Activated T-cell treated with anti-CD3 and anti-CD28 coated beads, Interleukin-2, amount 50 U/mL, for 4 hours (primary cell): Measurements from ENCODE around the gene MARK4. TPM values are rescaled to one million over a fixed set of nuclear protein-coding genes. Genes with fewer than 3 reads are reported as not detected.

Experiments used
- ATAC-seq, 2 donors: fragments of 200-7000 bp; cut with Tn5 transposase; one replicate each; pipeline ENCODE4 v1.10.0; 2021
- DNase-seq: peaks from one replicate; pipeline ENCODE4 v3.0.0-alpha.2; 2020
- H3K27me3 Mint-ChIP-seq: one replicate; pipeline ENCODE4 v1.8.0; 2021; ENCODE audit warnings: low read depth, mixed read lengths
- H3K36me3 Mint-ChIP-seq: one replicate; pipeline ENCODE4 v1.8.0; 2022; ENCODE audit warnings: mixed read lengths; ENCODE audit not compliant: insufficient read depth
- H3K4me1 Mint-ChIP-seq: one replicate; pipeline ENCODE4 v1.8.0; 2021; ENCODE audit warnings: low read depth, mixed read lengths
- H3K4me3 Mint-ChIP-seq: one replicate; pipeline ENCODE4 v1.8.0; 2021; ENCODE audit warnings: mild to moderate bottlenecking, moderate library complexity, mixed read lengths
- H3K9me3 Mint-ChIP-seq: one replicate; pipeline ENCODE4 v1.8.0; 2021; ENCODE audit warnings: mixed read lengths
- total RNA-seq, 3 donors: library from RNA; stranded (reverse); gene quantifications; one replicate each; pipeline ENCODE4 v1.2.1, GENCODE V29; 2021

MARK4 gene
- total RNA-seq, 3 donors from 2014 or later, result 14.6 to 18.3 (median 15.9) TPM

GRCh38 chr19:45273521-45273855, 22.4 kb downstream of the MARK4 start:
- H3K36me3 Mint-ChIP-seq, result peaks cover 22% of the 10 kb centered on the region
- DNase-seq (no peak), ATAC-seq (no peak)
- no peaks in the 10 kb centered on the region for H3K27me3 Mint-ChIP-seq
- H3K4me3 Mint-ChIP-seq, result no peak overlapping the region
- no peaks in the 10 kb centered on the region for H3K9me3 Mint-ChIP-seq
- no peaks in the 10 kb centered on the region for H3K4me1 Mint-ChIP-seq

GRCh38 chr19:45275370-45275971, 24.4 kb downstream of the MARK4 start:
- no peak overlapping the region for H3K4me3 Mint-ChIP-seq
- H3K36me3 Mint-ChIP-seq, result peaks cover 22% of the 10 kb centered on the region
- no peaks in the 10 kb centered on the region for H3K9me3 Mint-ChIP-seq
- no peaks in the 10 kb centered on the region for H3K4me1 Mint-ChIP-seq
- ATAC-seq, result no peak
- DNase-seq, result no peak
- H3K27me3 Mint-ChIP-seq, result no peaks in the 10 kb centered on the region

GRCh38 chr19:45276284-45276687, 25.2 kb downstream of the MARK4 start:
- Mint-ChIP-seq H3K4me1 (no peaks in the 10 kb centered on the region), H3K27me3 (no peaks in the 10 kb centered on the region), H3K36me3 (peaks cover 25% of the 10 kb centered on the region), H3K4me3 (no peak overlapping the region), H3K9me3 (no peaks in the 10 kb centered on the region)
- DNase-seq, result no peak
- ATAC-seq, result no peak

- no peaks in the 10 kb centered on the region for H3K9me3 Mint-ChIP-seq
- no peak overlapping the region for H3K4me3 Mint-ChIP-seq
- peaks cover 21% of the 10 kb centered on the region for H3K36me3 Mint-ChIP-seq
- no peaks in the 10 kb centered on the region for H3K27me3 Mint-ChIP-seq
- ATAC-seq (no peak), DNase-seq (no peak)
- H3K4me1 Mint-ChIP-seq, result no peaks in the 10 kb centered on the region
These were observed 27.0 kb downstream of the MARK4 start for GRCh38 chr19:45278087-45278486.

GRCh38 chr19:45279587-45280192, 28.6 kb downstream of the MARK4 start:
- ATAC-seq (no peak), DNase-seq (no peak)
- peaks cover 3% of the 10 kb centered on the region for H3K9me3 Mint-ChIP-seq
- no peaks in the 10 kb centered on the region for H3K27me3 Mint-ChIP-seq
- no peak overlapping the region for H3K4me3 Mint-ChIP-seq
- H3K4me1 Mint-ChIP-seq, result no peaks in the 10 kb centered on the region
- peaks cover 23% of the 10 kb centered on the region for H3K36me3 Mint-ChIP-seq

- Mint-ChIP-seq H3K27me3 (no peaks in the 10 kb centered on the region), H3K36me3 (peaks cover 23% of the 10 kb centered on the region), H3K4me3 (no peak overlapping the region), H3K4me1 (no peaks in the 10 kb centered on the region), H3K9me3 (peaks cover 3% of the 10 kb centered on the region)
- ATAC-seq (no peak), DNase-seq (no peak)
These were observed 29.4 kb downstream of the MARK4 start for GRCh38 chr19:45280471-45280961.

GRCh38 chr19:45283443-45284033, 32.5 kb downstream of the MARK4 start:
- peaks cover 3% of the 10 kb centered on the region for H3K9me3 Mint-ChIP-seq
- no peak overlapping the region for H3K4me3 Mint-ChIP-seq
- H3K36me3 Mint-ChIP-seq, result peaks cover 29% of the 10 kb centered on the region
- H3K27me3 Mint-ChIP-seq, result no peaks in the 10 kb centered on the region
- ATAC-seq (no peak), DNase-seq (no peak)
- no peaks in the 10 kb centered on the region for H3K4me1 Mint-ChIP-seq

GRCh38 chr19:45290381-45290931, 39.4 kb downstream of the MARK4 start:
- no peak for ATAC-seq
- no peak for DNase-seq
- H3K4me1 Mint-ChIP-seq, result no peaks in the 10 kb centered on the region
- H3K4me3 Mint-ChIP-seq, result no peak overlapping the region
- no peaks in the 10 kb centered on the region for H3K27me3 Mint-ChIP-seq
- H3K9me3 Mint-ChIP-seq, result peaks cover 3% of the 10 kb centered on the region
- H3K36me3 Mint-ChIP-seq, result peaks cover 35% of the 10 kb centered on the region

- Mint-ChIP-seq H3K27me3 (no peaks in the 10 kb centered on the region), H3K4me3 (no peak overlapping the region), H3K36me3 (peaks cover 31% of the 10 kb centered on the region), H3K4me1 (no peaks in the 10 kb centered on the region), H3K9me3 (peaks cover 3% of the 10 kb centered on the region)
- DNase-seq (no peak), ATAC-seq (no peak)
These were observed 40.8 kb downstream of the MARK4 start for GRCh38 chr19:45291834-45292233.

- no peaks in the 10 kb centered on the region for H3K27me3 Mint-ChIP-seq
- ATAC-seq, result peak; percentile 34 to 74
- H3K36me3 Mint-ChIP-seq, result peaks cover 36% of the 10 kb centered on the region
These were observed 42.6 kb downstream of the MARK4 start for GRCh38 chr19:45293682-45294081.

GRCh38 chr19:45294291-45295029, 43.4 kb downstream of the MARK4 start:
- Mint-ChIP-seq H3K36me3 (peaks cover 38% of the 10 kb centered on the region), H3K4me3 (no peak overlapping the region), H3K4me1 (no peaks in the 10 kb centered on the region), H3K9me3 (peaks cover 3% of the 10 kb centered on the region), H3K27me3 (no peaks in the 10 kb centered on the region)
- DNase-seq (no peak), ATAC-seq (no peak)

More at GRCh38 chr19:45293682-45294081, 42.6 kb downstream of the MARK4 start:
- H3K9me3 Mint-ChIP-seq, result peaks cover 3% of the 10 kb centered on the region
- no peak for DNase-seq
- H3K4me3 Mint-ChIP-seq, result no peak overlapping the region
- no peaks in the 10 kb centered on the region for H3K4me1 Mint-ChIP-seq

GRCh38 chr19:45295873-45296272, 44.8 kb downstream of the MARK4 start:
- ATAC-seq (no peak), DNase-seq (no peak)
- H3K4me3 Mint-ChIP-seq, result no peak overlapping the region
- H3K27me3 Mint-ChIP-seq, result no peaks in the 10 kb centered on the region
- H3K9me3 Mint-ChIP-seq, result peaks cover 3% of the 10 kb centered on the region
- no peaks in the 10 kb centered on the region for H3K4me1 Mint-ChIP-seq
- H3K36me3 Mint-ChIP-seq, result peaks cover 39% of the 10 kb centered on the region

- peaks cover 3% of the 10 kb centered on the region for H3K9me3 Mint-ChIP-seq
- DNase-seq (no peak), ATAC-seq (no peak)
- H3K36me3 Mint-ChIP-seq, result peaks cover 37% of the 10 kb centered on the region
- no peak overlapping the region for H3K4me3 Mint-ChIP-seq
- H3K4me1 Mint-ChIP-seq, result no peaks in the 10 kb centered on the region
- no peaks in the 10 kb centered on the region for H3K27me3 Mint-ChIP-seq
These were observed 45.3 kb downstream of the MARK4 start for GRCh38 chr19:45296355-45296754.

- Mint-ChIP-seq H3K4me3 (no peak overlapping the region), H3K27me3 (no peaks in the 10 kb centered on the region), H3K36me3 (peaks cover 30% of the 10 kb centered on the region), H3K9me3 (peaks cover 1% of the 10 kb centered on the region), H3K4me1 (no peaks in the 10 kb centered on the region)
- ATAC-seq (no peak), DNase-seq (no peak)
These were observed 46.6 kb downstream of the MARK4 start for GRCh38 chr19:45297674-45298073.
